ENCODE data around the gene FBN2.

DNA sequence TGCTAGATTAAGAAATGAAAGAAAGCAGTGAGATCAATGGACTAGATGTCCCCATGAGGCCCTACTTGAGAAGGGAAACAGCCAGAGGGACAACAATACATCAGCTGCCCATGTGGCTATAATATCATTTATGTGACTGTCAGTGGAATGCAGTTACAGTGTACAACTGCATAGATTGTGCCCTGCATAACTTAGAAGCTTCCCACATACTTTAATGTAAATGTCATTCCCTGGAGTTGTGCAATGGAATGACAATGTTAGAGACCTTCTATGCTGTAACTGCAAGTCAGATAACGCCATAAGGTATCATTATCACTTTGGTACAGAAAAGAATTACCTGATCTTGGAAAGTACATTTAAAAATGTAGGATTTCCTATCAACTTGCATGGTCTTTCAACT, 67.4 kb downstream of the FBN2 start:
- TF ChIP-seq CTCF (conservative IDR thresholded peaks at IDR 0.05; ENCODE audit: low read length): no peak
- TF ChIP-seq EZH2phosphoT487 (IDR thresholded peaks at IDR 0.05; ENCODE audit: borderline replicate concordance): no peak

All from Loucy (cell line).